Activated T-cell treated with anti-CD3 and anti-CD28 coated beads for 1 hour (primary cell): Measurements from ENCODE around the gene PLEKHB1.

Experiments used
- DNase-seq: peaks from one replicate; pipeline ENCODE4 v3.0.0-alpha.2; 2020; ENCODE audit warnings: low read depth

The PLEKHB1 gene

DNA sequence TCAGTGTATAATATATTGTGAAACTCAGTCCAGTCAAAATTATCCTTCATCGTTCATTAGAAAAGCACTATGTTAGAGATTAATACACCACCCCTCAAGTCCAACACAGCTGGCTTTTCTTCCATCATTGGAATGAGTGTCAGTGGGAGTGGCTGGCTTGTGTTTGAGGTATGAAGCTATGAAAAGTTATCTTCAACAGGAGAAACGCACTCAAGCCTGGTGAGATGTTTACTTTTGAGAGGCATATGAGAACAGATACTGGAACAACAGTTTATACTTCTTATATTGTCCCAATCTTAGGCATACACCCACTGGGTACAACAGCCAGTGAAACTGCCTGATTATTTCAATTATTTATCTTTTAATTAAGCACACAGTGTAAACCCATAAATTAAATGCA is 34.3 kb downstream of the PLEKHB1 start:
- DNase-seq: no peak

DNA sequence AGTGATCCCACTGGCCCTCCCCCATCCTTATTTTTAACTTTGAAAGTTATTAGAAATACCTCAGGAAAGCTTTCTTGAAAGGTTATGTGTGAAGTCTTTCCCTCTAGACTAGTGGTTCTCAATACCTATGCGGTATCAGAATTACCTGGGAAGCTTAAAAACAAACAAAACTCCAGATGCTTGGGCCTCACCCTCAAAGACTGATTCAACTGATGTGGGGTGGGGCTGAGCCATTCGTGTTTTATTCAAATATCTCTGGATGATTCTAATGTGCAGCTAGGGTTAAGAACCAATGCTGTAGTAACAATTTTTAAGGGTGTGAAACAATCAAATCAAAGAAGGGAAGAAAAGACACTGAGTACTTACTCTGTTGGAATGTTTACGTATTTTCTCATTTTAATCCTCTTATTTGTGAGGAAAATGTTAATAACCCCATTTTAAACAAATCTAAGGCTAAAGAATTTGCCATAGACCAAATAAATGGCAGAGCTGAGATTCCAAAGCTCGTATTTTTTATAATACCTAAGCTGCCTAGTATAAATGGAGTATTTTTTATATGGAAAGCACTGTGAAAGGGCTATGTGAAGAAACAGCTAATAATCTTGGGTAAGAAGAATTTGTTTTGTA is 47.6 kb downstream of the PLEKHB1 start:
- DNase-seq: no peak

DNA sequence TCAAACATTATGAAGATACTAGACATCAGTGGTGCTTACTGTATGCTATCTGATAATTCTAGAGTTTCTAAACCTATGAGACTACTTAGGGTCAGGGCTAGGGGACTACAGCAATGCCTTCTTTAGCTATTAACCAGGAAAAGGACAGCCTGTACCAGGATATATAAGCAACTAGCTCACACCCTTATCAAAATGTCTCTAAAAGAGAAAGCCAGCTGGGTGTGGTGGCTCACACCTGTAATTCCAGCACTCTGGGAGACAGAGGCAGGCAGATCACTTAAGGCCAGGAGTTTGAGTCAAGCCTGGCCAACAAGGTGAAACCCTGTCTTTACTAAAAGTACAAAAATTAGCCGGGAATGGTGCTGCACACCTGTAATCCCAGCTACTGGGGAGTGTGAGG is 58.7 kb downstream of the PLEKHB1 start:
- DNase-seq: no peak

DNA sequence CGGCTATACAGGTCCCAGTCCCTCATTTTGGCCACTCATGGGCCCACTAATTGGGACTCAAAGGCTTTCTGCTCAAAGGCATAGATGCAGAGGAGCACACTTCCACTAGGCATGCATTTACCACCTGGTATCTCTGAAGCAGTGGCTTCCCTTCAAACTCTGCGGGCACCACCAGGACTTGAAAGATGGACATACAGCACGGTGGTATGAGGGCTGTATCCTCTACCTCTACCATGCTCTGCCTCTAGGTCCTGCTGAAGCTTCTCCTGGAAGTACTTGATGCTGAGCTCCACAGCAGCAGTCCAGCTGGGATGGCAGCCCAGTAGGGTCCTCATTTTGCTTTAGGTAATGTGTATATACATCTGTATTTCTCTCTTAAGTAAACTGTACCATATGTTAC is 64.6 kb downstream of the PLEKHB1 start:
- no peak for DNase-seq
